Tibial nerve (tissue), 4 donors: ENCODE data around the gene ALDOC. TPM values are rescaled to one million over a fixed set of nuclear protein-coding genes. Genes with fewer than 3 reads are reported as not detected.

Experiments used
- DNase-seq, 2 donors: peaks; one replicate each; pipeline ENCODE4 v3.0.0-alpha.2; 2019; ENCODE audit warnings: low spot score in 2 of 2
- H3K27ac ChIP-seq, 4 donors: fragments of 200-600 bp; sonication (generic) in 3 of 4; one replicate each; pipeline ENCODE4 v1.5.1; 2017 to 2019; ENCODE audit warnings: mild to moderate bottlenecking in 1 of 4
- H3K27me3 ChIP-seq, 2 donors: fragments of 200-600 bp; sonication (generic) in 1 of 2; one replicate each; pipeline versions ENCODE4 v1.5.1 to v1.6.0; 2017 to 2019
- H3K36me3 ChIP-seq, 3 donors: fragments of 200-600 bp; sonication (generic); one replicate each; pipeline ENCODE4 v1.5.1; 2018 to 2019
- H3K4me1 ChIP-seq, 4 donors: fragments of 200-600 bp; sonication (generic) in 3 of 4; one replicate each; pipeline ENCODE4 v1.5.1; 2017 to 2019
- H3K4me3 ChIP-seq, 4 donors: fragments of 200-600 bp; sonication (generic) in 3 of 4; one replicate each; pipeline ENCODE4 v1.5.1; 2017 to 2019; ENCODE audit warnings: mild to moderate bottlenecking in 1 of 4, moderate library complexity in 1 of 4
- H3K9me3 ChIP-seq, 4 donors: fragments of 200-600 bp; sonication (generic) in 3 of 4; one replicate each; pipeline ENCODE4 v1.5.1; 2017 to 2019
- CTCF ChIP-seq, 5 experiments: fragments of 200-600 bp in 3 of 5; fragments of 450-650 bp in 2 of 5; sonication (generic) in 3 of 5; IDR thresholded peaks; one replicate each; pipeline ENCODE4 v1.5.1; 2016 to 2019; ENCODE audit warnings: antibody characterized with exemption in 5 of 5, mild to moderate bottlenecking in 3 of 5, moderate library complexity in 2 of 5
- EP300 ChIP-seq, 2 donors: sonication (generic); formaldehyde crosslinking; IDR thresholded peaks; one replicate each; pipeline ENCODE4 v1.6.1; 2017; ENCODE audit warnings: antibody characterized with exemption in 2 of 2, mild to moderate bottlenecking in 1 of 2
- POLR2A ChIP-seq, 2 donors: fragments of 450-650 bp; IDR thresholded peaks; one replicate each; pipeline ENCODE4 v1.6.1; 2017; ENCODE audit warnings: antibody characterized with exemption in 2 of 2, mild to moderate bottlenecking in 2 of 2, moderate library complexity in 2 of 2
- WGBS, 2 donors: methylation state at CpG; one replicate each; pipeline ENCODE4 v1.1.5; 2018; 5-methylcytosine and 5-hydroxymethylcytosine counted together
- total RNA-seq, 4 donors: library from RNA; depleted of rRNA; stranded (reverse); fragments of >200 nt; gene quantifications; one replicate each; pipeline ENCODE4 v1.1.0, GENCODE V29; 2016

ALDOC gene
- total RNA-seq, 4 donors from 2014 or later, result 46.2 to 222 (median 141) TPM

GRCh38 chr17:28575126-28575795 lies 1.4 kb downstream of the ALDOC start:
- H3K9me3 ChIP-seq, result no peaks in the 10 kb centered on the region
- 94% methylated on average over 14 of the region's 14 CpGs for WGBS, 2 donors
- no peaks in the 10 kb centered on the region for H3K27me3 ChIP-seq
- no peak for DNase-seq
- no peak for TF ChIP-seq CTCF (IDR thresholded peaks at IDR 0.05)
- no peak for TF ChIP-seq POLR2A (IDR thresholded peaks at IDR 0.05)
- TF ChIP-seq EP300 (IDR thresholded peaks at IDR 0.05), result no peak
- peak overlapping the region in 1 of 4 donors; percentile 72 for H3K27ac ChIP-seq
- H3K4me1 ChIP-seq, result peaks cover 0 to 40% (median 12%) of the 10 kb centered on the region in 4 donors
- H3K36me3 ChIP-seq, result peaks cover 0 to 10% (median 0%) of the 10 kb centered on the region in 3 donors
- peak overlapping the region in 1 of 4 donors; percentile 45 for H3K4me3 ChIP-seq

- Histone ChIP-seq H3K9me3 (no peaks in the 10 kb centered on the region), H3K27ac (no peak overlapping the region), H3K4me3 (no peak overlapping the region), H3K36me3 (peaks cover 0 to 10% (median 0%) of the 10 kb centered on the region in 3 donors), H3K27me3 (no peaks in the 10 kb centered on the region), H3K4me1 (peaks cover 0 to 47% (median 19%) of the 10 kb centered on the region in 4 donors)
- TF ChIP-seq EP300 (IDR thresholded peaks at IDR 0.05) (no peak), POLR2A (IDR thresholded peaks at IDR 0.05) (no peak), CTCF (IDR thresholded peaks at IDR 0.05) (no peak)
- no peak for DNase-seq
- 89 to 92% methylated on average over 7 of the region's 7 CpGs for WGBS, 2 donors
Observed at GRCh38 chr17:28574526-28574925, 2.2 kb downstream of the ALDOC start.

GRCh38 chr17:28573966-28574480 lies 2.7 kb downstream of the ALDOC start:
- Histone ChIP-seq H3K36me3 (peaks cover 0 to 10% (median 0%) of the 10 kb centered on the region in 3 donors), H3K4me3 (no peak overlapping the region), H3K27ac (no peak overlapping the region), H3K4me1 (peaks cover 0 to 48% (median 20%) of the 10 kb centered on the region in 4 donors), H3K9me3 (no peaks in the 10 kb centered on the region), H3K27me3 (no peaks in the 10 kb centered on the region)
- DNase-seq, result no peak
- TF ChIP-seq POLR2A (IDR thresholded peaks at IDR 0.05) (no peak), CTCF (IDR thresholded peaks at IDR 0.05) (no peak), EP300 (IDR thresholded peaks at IDR 0.05) (no peak)
- WGBS, 2 donors, result 94 to 96% methylated on average over 6 of the region's 6 CpGs

GRCh38 chr17:28573521-28573920 lies 3.2 kb downstream of the ALDOC start:
- peaks cover 0 to 14% (median 0%) of the 10 kb centered on the region in 3 donors for H3K36me3 ChIP-seq
- no peaks in the 10 kb centered on the region for H3K27me3 ChIP-seq
- TF ChIP-seq CTCF (IDR thresholded peaks at IDR 0.05) (no peak), EP300 (IDR thresholded peaks at IDR 0.05) (no peak), POLR2A (IDR thresholded peaks at IDR 0.05) (no peak)
- no peak overlapping the region for H3K27ac ChIP-seq
- no peak for DNase-seq
- WGBS, 2 donors, result 91 to 95% methylated on average over 9 of the region's 9 CpGs
- H3K4me3 ChIP-seq, result no peak overlapping the region
- peaks cover 0 to 50% (median 20%) of the 10 kb centered on the region in 4 donors for H3K4me1 ChIP-seq
- H3K9me3 ChIP-seq, result no peaks in the 10 kb centered on the region

- TF ChIP-seq EP300 (IDR thresholded peaks at IDR 0.05) (no peak), POLR2A (IDR thresholded peaks at IDR 0.05) (no peak), CTCF (IDR thresholded peaks at IDR 0.05) (no peak)
- Histone ChIP-seq H3K36me3 (peaks cover 0 to 19% (median 0%) of the 10 kb centered on the region in 3 donors), H3K9me3 (no peaks in the 10 kb centered on the region), H3K4me3 (no peak overlapping the region), H3K27ac (no peak overlapping the region), H3K27me3 (no peaks in the 10 kb centered on the region), H3K4me1 (peaks cover 0 to 55% (median 20%) of the 10 kb centered on the region in 4 donors)
- no peak for DNase-seq
Observed at GRCh38 chr17:28573040-28573380, 3.7 kb downstream of the ALDOC start.
